GM12865 (cell line): ENCODE results near the gene DRD1.

ENCODE experiments used
- DNase-seq: peaks from one replicate; pipeline ENCODE4 v3.0.0; 2010; ENCODE audit warnings: low read depth
- H3K4me3 ChIP-seq: 2 replicates; pipeline ENCODE4 v1.5.1; 2011; ENCODE audit warnings: mild to moderate bottlenecking, low read depth, low read length, control low read depth
- CTCF ChIP-seq: IDR thresholded peaks from 2 replicates; pipeline ENCODE4 v1.5.1; 2011; ENCODE audit warnings: low read length, control low read depth, low read depth, inconsistent platforms; ENCODE audit not compliant: insufficient read depth; ENCODE audit errors: missing control alignments

Gene DRD1

GRCh38 chr5:175469916-175470315 lies 25.9 kb upstream of the DRD1 start:
- no peak for DNase-seq
- H3K4me3 ChIP-seq, result no peak overlapping the region
- no peak for TF ChIP-seq CTCF

- no peak overlapping the region for H3K4me3 ChIP-seq
- no peak for TF ChIP-seq CTCF
- DNase-seq, result no peak
Measured at GRCh38 chr5:175468892-175469291, 24.9 kb upstream of the DRD1 start.

GRCh38 chr5:175467983-175468690 lies 24.2 kb upstream of the DRD1 start:
- no peak for DNase-seq
- TF ChIP-seq CTCF, result no peak
- H3K4me3 ChIP-seq, result no peak overlapping the region

GRCh38 chr5:175466700-175467318 lies 22.8 kb upstream of the DRD1 start:
- H3K4me3 ChIP-seq, result no peak overlapping the region
- no peak for TF ChIP-seq CTCF
- no peak for DNase-seq

GRCh38 chr5:175465282-175465681 lies 21.3 kb upstream of the DRD1 start:
- TF ChIP-seq CTCF, result no peak
- H3K4me3 ChIP-seq, result no peak overlapping the region
- no peak for DNase-seq

GRCh38 chr5:175464942-175465233 lies 20.9 kb upstream of the DRD1 start:
- TF ChIP-seq CTCF, result no peak
- no peak for DNase-seq
- H3K4me3 ChIP-seq, result no peak overlapping the region
